HG02884 (cell line): ENCODE measurements around the gene TMEM52.
"Not testable (repeated sequence)": the region's sequence is repeated elsewhere in the genome, so short reads cannot be mapped to it uniquely, and the experiment has no call there.

Experiments
- ATAC-seq: cut with Tn5 transposase; IDR thresholded peaks from one replicate; pipeline ENCODE4 v1.9.1; 2021; ENCODE audit warnings: mild to moderate bottlenecking, moderate library complexity; ENCODE audit not compliant: unreplicated experiment

Gene TMEM52

DNA sequence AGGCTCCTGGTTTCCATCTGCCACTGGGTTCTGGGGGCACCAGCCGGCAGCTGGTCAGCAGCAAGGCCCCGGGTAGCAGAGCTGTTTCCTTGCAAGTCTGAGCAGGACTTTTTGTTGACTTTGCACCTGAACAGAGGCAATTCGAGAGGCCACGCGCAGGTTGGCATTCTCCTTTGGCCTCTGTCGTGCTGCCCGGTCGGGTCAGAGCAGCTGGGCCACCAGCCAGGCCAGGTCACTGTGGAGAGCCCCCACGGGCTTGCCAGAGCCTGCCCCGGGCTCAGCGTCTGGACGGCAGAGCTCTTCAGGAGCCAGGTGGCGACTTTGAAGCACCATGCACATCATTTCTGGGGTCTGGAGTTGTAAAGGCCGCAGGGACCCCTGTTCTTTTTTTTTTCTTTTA is 28.4 kb upstream of the TMEM52 start:
- no peak for ATAC-seq

DNA sequence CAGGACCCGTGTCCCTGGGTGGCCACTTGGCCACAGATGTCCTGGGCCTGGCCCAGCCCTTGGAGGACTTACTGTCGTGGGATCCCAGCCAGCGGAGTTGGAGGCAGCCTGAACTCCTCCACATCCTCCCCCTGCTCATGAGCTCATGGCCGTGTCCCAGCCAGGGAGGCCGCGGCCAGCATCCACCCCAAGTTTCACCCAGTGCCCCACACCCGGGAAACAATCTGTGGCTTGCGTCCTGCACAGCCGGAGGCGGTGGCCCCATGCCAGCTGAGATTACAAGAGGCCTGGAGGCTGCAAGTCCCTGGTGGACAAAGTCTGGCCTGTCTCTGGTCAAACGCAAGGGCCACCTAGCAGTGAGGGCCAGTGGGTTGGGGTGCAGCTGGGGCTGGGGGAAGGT is 27.5 kb upstream of the TMEM52 start:
- ATAC-seq = no peak

DNA sequence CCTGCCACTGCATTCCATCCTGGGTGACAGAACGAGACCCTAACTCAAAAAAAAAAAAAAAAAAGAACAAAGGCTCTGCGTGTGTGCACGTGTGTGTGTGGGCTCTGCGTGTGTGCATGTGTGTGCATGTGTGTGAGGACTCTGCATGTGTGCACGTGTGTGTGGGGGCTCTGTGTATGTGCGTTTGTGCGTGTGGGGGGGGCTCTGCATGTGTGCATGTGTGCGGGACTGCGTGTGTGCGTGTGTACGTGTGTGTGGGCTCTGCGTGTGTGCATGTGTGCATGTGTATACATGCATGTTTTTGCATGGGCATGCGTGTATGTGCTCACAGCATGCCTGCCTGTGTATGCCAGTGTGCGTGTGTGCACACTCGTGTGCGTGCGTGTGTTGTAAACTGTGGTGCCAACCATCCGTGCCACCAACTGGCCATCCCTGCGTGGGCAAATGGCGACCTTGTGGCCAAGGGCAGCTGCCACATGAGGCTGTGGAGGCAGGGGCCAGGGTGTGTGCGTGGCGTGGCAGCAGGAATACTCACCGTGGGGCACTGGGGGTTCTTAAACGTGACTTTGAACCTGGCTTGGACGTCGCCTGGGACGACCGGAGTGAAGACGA is 26.8 kb upstream of the TMEM52 start:
- no peak for ATAC-seq

DNA sequence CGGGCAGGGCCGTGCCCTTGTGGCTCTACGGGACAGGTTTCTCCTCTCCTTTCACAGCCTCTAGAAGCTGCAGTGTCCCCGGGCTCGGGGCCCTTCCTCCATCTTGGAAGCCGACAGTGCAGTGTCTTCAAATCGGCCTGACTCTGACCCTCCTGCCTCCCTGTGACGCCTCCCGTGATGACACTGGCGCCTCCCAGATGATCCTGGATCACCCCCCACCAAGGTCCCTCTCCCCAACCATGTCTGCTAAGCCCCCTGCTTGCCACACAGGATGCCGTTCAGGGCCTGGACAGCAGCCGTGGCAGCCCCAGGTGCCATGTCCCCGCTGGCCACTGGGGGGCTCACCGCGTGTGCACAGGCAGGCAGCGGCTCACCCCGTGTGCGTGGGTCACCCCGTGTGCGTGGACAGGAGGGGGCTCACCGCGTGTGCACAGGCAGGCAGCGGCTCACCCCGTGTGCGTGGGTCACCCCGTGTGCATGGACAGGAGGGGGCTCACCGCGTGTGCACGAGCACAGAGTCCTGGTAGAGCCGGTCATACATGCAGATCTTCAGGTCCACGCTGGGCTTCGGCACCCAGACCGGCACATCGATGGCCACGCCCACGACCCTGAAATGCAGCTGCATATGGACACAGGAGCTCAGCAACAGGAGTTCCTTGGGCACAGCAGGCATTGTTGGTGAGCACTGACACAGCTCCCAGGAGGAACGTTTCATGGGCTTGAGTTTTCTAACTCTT is 24.9 kb upstream of the TMEM52 start:
- no peak for ATAC-seq

DNA sequence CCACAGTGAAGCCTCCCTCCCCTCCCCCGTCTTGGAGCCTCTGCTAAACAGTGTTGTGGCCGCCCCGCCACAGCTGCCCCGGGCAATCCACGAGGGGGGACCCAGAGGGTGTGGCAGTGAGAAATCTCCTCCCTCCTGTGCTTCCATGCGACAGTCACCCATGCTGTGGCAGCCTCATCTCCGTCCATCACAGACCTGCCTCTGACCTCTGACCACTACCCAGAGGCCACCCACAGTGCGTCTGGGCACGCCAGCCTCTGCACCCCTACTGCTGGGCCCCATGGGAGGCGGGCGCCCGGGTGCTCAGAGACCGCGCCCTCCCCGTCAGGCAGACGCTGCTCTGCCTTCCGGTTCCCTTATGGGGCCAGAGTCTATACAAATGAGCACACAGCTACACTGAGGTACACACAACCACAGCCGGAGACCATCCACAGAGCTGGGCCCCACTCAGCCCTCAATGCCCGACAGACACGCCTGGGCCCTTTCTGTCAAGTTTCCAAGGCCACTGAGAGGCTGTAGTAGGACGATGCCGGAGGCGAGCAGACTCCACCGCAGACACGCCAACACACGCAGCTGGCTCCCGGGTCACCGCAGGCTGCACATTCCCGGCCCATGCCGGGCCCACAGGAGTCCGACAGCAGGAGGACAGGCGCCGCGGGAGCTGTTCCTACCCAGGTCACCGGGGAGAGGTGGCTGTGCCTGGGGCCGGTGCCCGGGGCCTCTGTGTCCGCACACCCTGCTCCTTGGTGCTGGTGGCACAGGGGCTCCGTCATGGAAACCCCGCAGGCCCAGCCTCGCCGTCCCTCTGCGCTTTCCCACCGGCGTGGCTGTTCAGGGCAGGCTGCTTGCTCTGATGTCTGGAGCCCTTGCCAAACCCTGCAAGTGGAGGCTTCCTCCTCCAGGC is 23.9 kb upstream of the TMEM52 start:
- ATAC-seq = no peak

DNA sequence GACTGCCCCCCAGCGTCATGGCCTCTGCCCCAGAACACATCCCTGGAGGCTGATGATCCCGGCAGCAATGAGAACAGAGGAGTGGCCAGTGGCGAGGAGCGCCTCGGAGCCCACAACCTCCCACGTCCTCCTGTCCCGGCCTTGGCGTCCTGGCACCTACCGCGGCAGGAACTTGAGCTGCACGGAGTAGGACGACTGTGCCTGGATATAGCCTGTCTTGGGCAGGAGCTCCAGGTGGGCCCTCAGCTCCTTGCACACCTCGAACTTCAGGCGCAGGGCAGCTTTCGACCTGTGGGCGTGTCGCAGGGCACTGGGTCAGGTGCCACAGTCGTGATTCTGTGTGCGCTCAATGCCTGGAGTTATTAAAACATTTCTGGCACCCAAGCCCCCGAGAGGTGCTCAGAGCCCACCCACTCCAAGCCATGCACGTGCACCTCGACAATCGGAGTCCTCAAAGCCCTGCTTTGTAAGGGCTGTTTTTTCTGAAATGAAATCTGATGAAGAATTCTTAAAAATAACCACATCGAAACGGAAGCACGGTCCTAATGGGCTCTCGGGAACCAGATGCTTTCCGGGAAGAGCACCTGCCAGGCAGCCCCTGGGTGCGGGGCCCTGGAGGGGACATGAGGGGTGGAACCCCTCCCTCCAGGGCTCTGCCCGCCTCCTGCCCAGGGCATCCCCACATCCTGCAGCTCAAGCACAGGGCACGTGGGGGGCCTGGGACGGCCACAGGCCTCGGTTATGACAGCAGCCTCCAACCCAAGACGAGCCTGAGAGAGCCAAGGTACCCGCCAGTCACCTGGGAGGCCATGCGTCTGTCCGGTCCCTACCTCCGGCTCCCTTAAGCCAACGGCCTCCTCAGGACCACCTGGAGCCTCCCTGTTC is 23.0 kb upstream of the TMEM52 start:
- ATAC-seq = no peak

DNA sequence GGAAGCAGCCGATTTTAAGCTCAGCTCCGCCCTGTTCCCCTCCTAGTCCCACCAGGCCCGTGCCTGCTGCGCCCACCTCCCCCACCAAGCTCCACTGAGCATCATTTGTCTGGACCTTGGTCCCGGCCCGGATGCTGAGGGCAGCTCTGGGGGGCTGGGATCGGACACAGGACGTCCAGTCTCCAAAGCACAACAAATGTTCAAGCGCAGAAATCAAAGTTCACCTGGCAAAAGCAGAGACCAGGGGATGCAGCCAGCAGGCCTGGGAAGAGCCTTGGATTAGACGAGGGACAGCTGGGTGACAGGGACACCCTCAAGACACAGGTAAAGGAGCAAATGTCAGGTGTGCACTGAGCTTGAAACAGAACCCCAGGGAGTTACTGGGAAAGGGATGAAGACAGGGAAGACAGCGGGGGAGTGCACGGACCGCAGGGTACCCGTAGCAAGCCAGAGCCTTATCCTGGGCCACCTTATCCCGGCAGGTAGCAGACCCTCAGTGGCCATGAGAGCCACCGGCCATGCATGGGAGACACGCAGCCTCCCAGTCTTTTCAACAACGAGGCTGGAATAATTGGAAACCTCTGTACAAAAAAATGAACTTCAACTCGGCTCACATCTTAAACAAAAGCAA is 22.2 kb upstream of the TMEM52 start:
- ATAC-seq = no peak

DNA sequence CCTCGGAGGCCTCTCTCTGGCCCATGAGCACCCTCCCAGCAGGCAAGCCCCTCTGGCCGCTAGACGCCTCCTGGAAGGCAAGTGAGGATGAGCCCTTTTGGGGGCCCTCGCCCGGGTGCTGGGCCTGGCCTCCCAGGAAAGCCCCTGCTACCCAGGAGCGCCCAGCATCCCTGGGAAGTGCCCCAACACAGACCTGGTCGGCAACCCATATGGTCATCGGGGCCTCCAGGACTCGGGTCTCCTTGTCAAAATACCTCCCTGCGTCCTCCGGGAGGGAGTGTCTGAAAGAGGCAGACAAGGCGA is 21.0 kb upstream of the TMEM52 start:
- ATAC-seq = no peak

DNA sequence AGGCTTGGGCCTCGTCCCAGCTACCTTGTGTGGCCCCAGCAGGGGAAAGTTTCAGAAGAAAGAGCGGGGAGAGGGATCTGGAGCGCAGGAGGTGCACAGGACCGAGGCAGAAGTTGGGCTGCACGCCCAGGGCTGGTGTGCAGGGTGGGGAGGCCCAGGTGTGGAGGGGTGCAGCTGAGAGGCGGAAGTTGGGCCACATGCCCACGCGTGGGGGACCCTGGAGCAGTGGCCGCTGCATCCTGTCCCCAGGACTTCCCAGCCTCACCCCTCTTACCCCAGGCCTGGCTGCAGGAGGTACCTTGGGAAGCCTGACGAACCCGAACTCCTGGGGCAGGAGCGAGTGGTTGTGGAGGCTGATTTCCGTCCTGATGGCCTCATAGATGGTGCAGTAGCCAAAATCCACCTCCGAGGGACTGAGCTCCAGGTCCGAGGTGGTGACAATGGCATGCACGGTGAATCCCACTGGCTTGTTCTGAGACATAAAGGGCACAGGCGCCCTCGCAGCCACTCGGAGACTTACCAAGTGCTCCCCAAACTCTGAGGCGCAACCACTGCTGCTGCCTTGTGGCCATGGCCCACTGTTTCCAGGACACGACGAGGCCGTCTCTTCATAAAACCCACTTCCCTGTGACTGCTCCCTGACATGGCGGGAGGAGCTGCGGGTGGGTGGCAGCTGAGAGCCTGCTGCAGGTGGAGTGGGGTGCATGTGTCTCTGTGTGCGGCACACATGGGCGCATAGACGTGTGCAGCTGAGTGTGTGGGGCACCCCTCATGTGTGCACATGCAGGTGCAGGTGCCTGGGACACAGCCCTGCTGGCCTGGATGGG is 20.4 kb upstream of the TMEM52 start:
- ATAC-seq = no peak

DNA sequence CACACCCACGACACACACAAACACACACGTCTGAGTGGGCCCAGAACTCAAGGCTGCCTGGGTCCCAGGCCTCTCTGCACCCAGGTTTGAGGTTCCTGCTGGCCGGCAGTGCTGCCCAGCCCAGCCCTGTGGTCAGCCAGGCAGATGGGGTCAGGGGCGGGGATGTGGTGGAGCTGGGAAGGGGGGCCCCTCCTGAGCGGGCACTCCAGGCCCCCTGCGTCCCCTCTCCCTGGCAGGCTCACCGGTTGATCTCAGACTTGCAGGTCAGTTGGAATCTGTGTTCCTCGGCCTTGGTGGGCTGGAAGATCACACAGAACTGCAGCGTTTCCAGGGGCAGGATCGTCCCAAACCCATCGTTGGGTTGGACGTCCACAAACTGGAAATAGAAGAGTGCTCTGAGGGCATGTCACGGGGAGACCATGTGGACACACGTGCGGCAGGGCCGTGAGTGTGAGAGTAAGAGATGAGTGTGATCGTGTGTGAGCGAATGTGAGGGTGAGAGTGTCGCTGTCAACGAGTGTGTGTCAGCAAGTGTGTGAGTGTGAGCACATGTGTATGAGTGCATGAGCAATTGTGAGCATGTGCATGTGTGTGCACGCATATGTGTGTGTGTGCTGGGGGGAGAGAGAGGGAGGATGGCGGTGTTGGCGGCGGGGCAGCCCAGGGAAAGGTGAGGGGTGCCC is 19.7 kb upstream of the TMEM52 start:
- ATAC-seq = no peak

DNA sequence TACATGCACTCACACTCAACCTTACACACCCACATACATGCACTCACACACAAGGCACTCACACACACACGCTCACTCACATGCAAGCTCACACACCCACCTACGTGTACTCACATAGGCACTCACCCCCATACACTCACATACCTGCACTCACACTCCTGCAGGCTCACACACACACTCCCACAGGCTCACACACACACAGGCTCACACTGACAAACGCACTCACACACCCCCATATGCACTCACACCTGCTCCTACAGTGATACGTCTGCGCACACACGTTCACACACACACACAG is 19.1 kb upstream of the TMEM52 start:
- ATAC-seq = no peak

DNA sequence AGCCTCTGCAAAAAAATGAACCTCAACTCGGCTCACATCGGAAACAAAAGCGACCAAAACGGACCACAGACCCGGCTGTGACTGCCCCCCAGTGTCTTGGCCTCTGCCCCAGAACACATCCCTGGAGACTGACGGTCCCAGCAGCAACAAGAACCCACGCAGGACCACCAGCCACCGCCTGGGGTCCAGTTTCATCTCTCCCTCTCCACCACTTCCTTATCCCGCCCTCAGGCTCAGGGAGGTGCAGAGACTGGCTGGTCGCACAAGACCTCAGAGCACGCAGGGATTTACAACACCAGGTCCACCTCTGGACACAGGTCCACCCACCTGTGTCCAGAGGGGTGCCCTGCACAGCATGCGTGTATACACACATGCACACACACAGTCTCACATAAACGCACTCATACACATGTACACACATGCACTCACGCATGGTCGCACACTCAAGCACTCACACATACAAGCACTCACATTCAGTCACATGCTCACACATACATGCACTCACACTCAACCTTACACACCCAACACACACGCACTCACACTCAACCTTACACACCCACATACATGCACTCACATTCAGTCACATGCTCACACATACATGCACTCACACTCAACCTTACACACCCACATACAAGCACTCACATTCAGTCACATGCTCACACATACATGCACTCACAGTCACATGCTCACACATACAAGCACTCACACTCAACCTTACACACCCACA is 18.6 kb upstream of the TMEM52 start:
- ATAC-seq = no peak

DNA sequence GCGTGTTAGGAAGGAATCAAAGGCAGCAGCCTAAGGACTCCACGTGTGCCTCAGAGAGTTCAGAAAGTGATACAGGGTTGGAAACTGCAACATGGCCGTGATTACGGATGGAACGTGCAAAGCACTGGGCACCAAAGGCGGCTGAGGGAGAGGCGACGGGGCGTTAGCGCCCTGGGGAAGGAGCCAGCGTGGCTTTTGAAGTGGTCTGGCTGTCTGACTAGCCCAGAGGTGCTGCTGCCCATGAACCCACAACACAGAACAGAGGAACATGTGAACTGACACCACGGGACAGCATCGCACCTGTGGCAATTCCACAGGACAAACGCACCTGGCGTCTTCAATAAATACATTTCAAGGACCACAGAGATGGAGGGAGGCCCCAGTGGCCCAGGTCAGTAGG is 18.0 kb upstream of the TMEM52 start:
- ATAC-seq = no peak

DNA sequence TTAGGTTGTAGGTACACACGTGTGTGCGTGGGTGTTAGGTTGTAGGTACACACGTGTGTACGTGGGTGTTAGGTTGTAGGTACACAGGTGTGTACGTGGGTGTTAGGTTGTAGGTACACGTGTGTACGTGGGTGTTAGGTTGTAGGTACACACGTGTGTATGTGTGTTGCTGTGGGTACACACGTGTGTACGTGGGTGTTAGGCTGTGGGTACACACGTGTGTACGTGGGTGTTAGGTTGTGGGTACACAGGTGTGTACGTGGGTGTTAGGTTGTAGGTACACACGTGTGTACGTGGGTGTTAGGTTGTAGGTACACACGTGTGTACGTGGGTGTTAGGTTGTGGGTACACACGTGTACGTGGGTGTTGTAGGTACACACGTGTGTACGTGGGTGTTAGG is 15.8 kb upstream of the TMEM52 start:
- not testable (repeated sequence) for ATAC-seq

DNA sequence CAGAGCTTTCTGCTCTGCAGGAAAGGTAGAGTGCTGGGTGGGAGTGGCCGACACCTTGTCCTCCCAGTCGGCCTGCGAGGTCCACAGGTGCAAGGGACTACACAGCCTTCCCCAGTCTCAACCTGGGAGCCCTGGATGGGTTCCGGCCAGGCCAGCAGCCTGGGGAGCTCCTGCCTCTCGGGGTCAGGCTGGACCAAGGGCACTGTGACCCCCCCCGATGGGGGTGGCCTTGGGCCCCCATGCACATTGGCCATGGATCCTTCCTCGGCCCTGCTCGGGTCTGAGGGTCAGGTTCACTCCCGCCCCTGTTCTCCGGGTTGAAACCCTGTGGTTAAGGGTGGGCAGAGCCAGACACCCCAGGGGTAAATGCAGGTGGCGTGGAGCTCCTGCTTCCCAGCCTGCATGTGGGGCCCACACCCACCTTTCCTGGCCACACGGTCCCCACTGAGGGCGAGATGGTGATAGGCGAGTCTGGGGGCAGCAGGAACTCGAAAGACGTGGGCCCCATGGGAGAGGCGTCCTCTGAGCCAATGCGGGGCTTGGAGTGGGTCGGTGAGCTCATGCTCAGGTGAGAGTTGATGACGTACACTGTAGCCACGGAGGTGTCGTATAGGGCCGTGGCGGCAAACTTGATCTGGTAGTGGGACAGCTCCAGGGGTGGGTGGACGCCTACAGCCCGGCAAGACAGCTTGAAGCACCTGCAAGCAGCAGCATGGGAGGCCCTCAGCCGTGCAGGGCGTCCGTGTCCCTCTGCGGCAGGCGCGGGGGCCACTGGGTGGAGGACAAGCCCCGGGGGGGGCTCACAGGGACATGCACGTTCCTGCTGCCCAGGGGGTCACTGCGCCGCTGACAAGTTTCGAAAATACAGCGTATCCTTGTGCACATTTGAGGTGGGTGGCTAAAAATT is 10.8 kb upstream of the TMEM52 start:
- no peak for ATAC-seq

DNA sequence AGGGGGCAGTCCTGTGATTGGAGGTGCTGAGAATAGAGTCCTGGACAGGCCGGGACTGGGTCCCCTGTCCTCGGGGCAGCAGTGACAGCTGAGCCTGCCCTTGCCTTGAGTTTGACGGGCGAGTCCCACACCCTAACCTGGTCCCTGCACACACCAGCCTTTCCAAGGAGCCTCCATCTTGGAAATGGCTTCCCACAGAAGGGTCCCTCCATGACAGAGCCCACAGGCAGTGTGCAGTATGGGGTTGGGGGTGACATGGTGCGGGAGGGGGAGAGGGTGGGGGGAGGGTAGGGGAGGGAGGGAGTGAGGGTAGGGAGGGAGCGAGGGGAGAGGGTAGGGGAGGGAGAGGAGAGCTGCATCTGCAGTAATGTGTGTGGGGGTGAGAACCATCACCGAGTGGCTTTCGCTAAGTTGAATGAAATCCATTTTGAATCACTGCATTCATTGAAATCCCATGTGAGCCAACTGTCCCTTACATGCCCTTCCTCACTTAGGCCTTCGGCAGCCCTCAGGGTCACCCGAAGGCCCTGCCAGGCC is 10.1 kb upstream of the TMEM52 start:
- ATAC-seq = no peak
